K562 (cell line): Measurements from ENCODE around the gene TMEM185B. TPM values are rescaled to one million over a fixed set of nuclear protein-coding genes. Genes with fewer than 3 reads are reported as not detected.

ENCODE experiments used
- CBFA2T2 ChIP-seq: fragments of 450-650 bp; conservative IDR thresholded peaks from 2 replicates; pipeline ENCODE4 v1.6.1; 2017; ENCODE audit warnings: mild to moderate bottlenecking
- CREB1 ChIP-seq, 2 experiments: sonication (generic) in 1 of 2; formaldehyde crosslinking in 1 of 2; IDR thresholded peaks; 2 replicates each; pipeline versions ENCODE4 v1.6.1 to v1.8.0; 2012 to 2022; ENCODE audit warnings: inconsistent platforms in 1 of 2, mild to moderate bottlenecking in 1 of 2, missing genetic modification reagents in 1 of 2, moderate library complexity in 1 of 2
- GABPA ChIP-seq: fragments of 200-800 bp; sonication (Bioruptor generic); conservative IDR thresholded peaks from 2 replicates; pipeline ENCODE4 v1.6.1; 2016; ENCODE audit warnings: low read depth, missing genetic modification characterization, missing compliant biosample characterization
- GMEB1 ChIP-seq: fragments of 250-450 bp; sonication (Bioruptor Pico); IDR thresholded peaks from 2 replicates; pipeline ENCODE4 v1.4.0; 2020; ENCODE audit warnings: mild to moderate bottlenecking
- KAT7 ChIP-seq: sonication (generic); formaldehyde crosslinking; IDR thresholded peaks from 2 replicates; pipeline ENCODE4 v1.8.0; 2022; ENCODE audit warnings: missing genetic modification reagents, mild to moderate bottlenecking, borderline replicate concordance
- MCM7 ChIP-seq, 2 experiments: fragments of 450-650 bp; IDR thresholded peaks; 2 replicates each; pipeline ENCODE4 v1.6.1; 2016 to 2018
- NFE2L1 ChIP-seq: fragments of 450-650 bp; IDR thresholded peaks from 2 replicates; pipeline ENCODE4 v1.6.1; 2016; ENCODE audit warnings: missing genetic modification characterization, low read depth, mild to moderate bottlenecking, missing compliant biosample characterization, moderate library complexity, borderline replicate concordance
- PML ChIP-seq: IDR thresholded peaks from 2 replicates; pipeline ENCODE4 v1.6.1; 2012; ENCODE audit warnings: low read length, inconsistent platforms
- RBM17 ChIP-seq: fragments of 200-400 bp; formaldehyde crosslinking; IDR thresholded peaks from 2 replicates; pipeline ENCODE4 v1.6.1; 2017; ENCODE audit warnings: low read depth, mild to moderate bottlenecking, low read length, borderline replicate concordance
- RHOXF2B ChIP-seq: fragments of 250-450 bp; sonication (Bioruptor Pico); conservative IDR thresholded peaks from 2 replicates; pipeline ENCODE4 v1.5.1; 2021
- RNF2 ChIP-seq: sonication (generic); IDR thresholded peaks from 2 replicates; pipeline ENCODE4 v1.6.1; 2016
- SMAD2 ChIP-seq: fragments of 150-350 bp; IDR thresholded peaks from 2 replicates; pipeline ENCODE4 v1.6.1; 2014; ENCODE audit warnings: low read depth, mild to moderate bottlenecking, low read length
- ZBTB17 ChIP-seq: fragments of 450-650 bp; formaldehyde crosslinking; IDR thresholded peaks from 2 replicates; pipeline ENCODE4 v1.4.0; 2020; ENCODE audit warnings: mild to moderate bottlenecking
- ZNF407 ChIP-seq: fragments of 450-650 bp; IDR thresholded peaks from 2 replicates; pipeline ENCODE4 v1.6.1; 2016; ENCODE audit warnings: low read depth
- ZNF436 ChIP-seq: fragments of 250-450, 450-650 bp; sonication (Bioruptor Pico); formaldehyde crosslinking; IDR thresholded peaks from 2 replicates; pipeline ENCODE4 v1.7.0; 2020; ENCODE audit warnings: mild to moderate bottlenecking
- polyA plus RNA-seq, 8 experiments: library from polyadenylated mRNA; depleted of rRNA in 4 of 8; stranded (reverse) in 5 of 8; unstranded in 3 of 8; fragments of >200 nt; fragmentation: Nextera tagmentation in 2 of 8; fragmentation: Illumina TruSeq in 1 of 8; extraction: Ambion mirVana in 2 of 8; extraction: Trizol in 1 of 8; gene quantifications; 2 replicates each; pipeline versions ENCODE4 v1.2.1 to v1.2.3, GENCODE V29; 2011 to 2014; ENCODE audit warnings: inconsistent platforms in 1 of 8, missing spikeins in 1 of 8
- total RNA-seq, 7 experiments: library from RNA; depleted of rRNA in 6 of 7; stranded (reverse); fragments of >200 nt in 6 of 7; fragmentation: Illumina TruSeq in 2 of 7; extraction: Trizol in 2 of 7; gene quantifications; 2 replicates each; pipeline versions ENCODE4 v1.2.1 to v1.2.3, GENCODE V29; 2011 to 2021; ENCODE audit warnings: low replicate concordance in 1 of 7
- TF ChIP-seq, protein P1 (sequence below): fragments of 450-650 bp; formaldehyde crosslinking; IDR thresholded peaks from 2 replicates; pipeline ENCODE4 v1.4.0; 2020; ENCODE audit warnings: mild to moderate bottlenecking, moderate library complexity

Gene TMEM185B
- total and polyA plus RNA-seq, 9 of the 15 experiments (the other 6 are each of a cell fraction or from before 2014, with no cell fraction given) = 2.9 to 28.2 (median 11.5) TPM

DNA sequence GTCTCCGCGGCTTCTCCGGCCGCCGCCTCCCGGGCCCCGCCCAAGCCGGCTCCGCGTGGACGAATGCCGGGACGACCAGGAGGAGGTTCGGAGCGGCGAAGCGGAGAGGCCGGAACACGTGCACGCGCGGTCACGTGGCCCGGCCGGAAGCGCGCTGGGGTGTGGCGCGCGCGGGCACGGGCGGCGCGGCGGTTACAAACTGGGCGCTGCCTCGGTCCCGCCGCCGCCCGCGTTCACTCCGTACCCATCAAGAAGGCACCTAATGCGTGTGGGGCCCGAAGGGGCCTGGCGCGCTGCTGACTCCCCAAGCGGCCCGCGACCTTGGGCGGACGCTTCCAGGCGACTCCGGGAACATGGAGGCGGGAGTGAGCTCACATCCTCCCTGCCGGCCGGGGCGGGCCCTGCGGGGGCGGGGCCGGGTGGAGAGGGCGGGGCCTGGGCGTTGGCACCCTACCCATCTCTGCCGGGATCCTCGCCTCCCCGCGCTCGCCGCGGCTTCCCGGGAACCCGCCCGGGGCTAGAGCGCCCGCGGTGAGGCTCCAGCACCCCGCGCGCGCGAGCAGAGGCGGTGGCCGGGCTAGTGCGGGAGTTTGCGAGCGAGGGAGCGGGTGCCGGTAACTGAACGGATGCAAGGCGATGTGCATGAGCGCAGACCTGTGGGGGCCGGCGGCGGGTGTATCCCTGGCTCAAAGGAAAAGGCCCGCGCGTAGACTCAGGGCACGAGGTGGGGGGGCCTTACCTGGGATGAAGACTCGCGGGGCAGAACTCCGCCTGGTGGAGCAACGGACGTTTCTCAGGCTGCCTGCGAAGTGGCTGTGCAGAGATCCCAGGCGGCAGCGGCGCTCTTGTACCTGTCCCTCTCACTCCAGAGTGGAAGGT lies at the start of gene TMEM185B (continued):
- TF ChIP-seq ZNF407 (no peak), KAT7 (CRISPR knock-in tag) (peak; percentile 90), RBM17 (no peak), ZNF436 (CRISPR knock-in tag) (no peak), GMEB1 (CRISPR knock-in tag) (peak; percentile 73), PML (peak; percentile 33; the same call in 1 of the 2 replicates), NFE2L1 (tag) (no peak), CBFA2T2 (peak; percentile 40), MCM7 (IDR thresholded peaks at IDR 0.05) (no peak), RNF2 (peak; percentile 75; the same call in 1 of the 2 replicates), RHOXF2B (CRISPR knock-in tag) (no peak), SMAD2 (no peak), ZBTB17 (peak; percentile 36; the same call in 1 of the 2 replicates), GABPA (tag) (peak; percentile 94), CREB1 (IDR thresholded peaks at IDR 0.05) (peak; percentile 38; the same call in 1 of the 2 replicates), CREB1 (CRISPR knock-in tag; IDR thresholded peaks at IDR 0.05) (peak; percentile 58)
- TF ChIP-seq, protein P1, sequence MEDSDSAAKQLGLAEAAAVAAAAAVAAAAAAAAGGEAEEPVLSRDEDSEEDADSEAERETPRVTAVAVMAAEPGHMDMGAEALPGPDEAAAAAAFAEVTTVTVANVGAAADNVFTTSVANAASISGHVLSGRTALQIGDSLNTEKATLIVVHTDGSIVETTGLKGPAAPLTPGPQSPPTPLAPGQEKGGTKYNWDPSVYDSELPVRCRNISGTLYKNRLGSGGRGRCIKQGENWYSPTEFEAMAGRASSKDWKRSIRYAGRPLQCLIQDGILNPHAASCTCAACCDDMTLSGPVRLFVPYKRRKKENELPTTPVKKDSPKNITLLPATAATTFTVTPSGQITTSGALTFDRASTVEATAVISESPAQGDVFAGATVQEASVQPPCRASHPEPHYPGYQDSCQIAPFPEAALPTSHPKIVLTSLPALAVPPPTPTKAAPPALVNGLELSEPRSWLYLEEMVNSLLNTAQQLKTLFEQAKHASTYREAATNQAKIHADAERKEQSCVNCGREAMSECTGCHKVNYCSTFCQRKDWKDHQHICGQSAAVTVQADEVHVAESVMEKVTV = no peak
